ENCODE measurements around the gene AFP.

- TF ChIP-seq POLR2AphosphoS5 (IDR thresholded peaks at IDR 0.05; ENCODE audit: low read length) (no peak), USF1 (IDR thresholded peaks at IDR 0.05; ENCODE audit: borderline replicate concordance, extremely low read length, insufficient read depth, low read depth, low read length) (no peak), NRF1 (conservative IDR thresholded peaks at IDR 0.05; ENCODE audit: low read depth, low read length) (no peak), MXI1 (IDR thresholded peaks at IDR 0.05; ENCODE audit: low read depth, low read length) (no peak), HDGF (IDR thresholded peaks at IDR 0.05) (no peak), ETV6 (conservative IDR thresholded peaks at IDR 0.05 in 1 of 2, IDR thresholded peaks at IDR 0.05 in 1 of 2; ENCODE audit: borderline replicate concordance in 1 of 2, low read depth in 1 of 2) (no peak), CTCF (IDR thresholded peaks at IDR 0.05 in 2 of 3, conservative IDR thresholded peaks at IDR 0.05 in 1 of 3; ENCODE audit: control insufficient read depth in 2 of 3, extremely low read depth in 1 of 3, insufficient read depth in 1 of 3, low read depth in 3 of 3, low read length in 3 of 3) (no peak), JUND (IDR thresholded peaks at IDR 0.05; ENCODE audit: low read depth, low read length) (no peak), POLR2A (IDR thresholded peaks at IDR 0.05; ENCODE audit: low read depth, low read length) (no peak), BACH1 (IDR thresholded peaks at IDR 0.05; ENCODE audit: borderline replicate concordance) (no peak), ZNF274 (IDR thresholded peaks at IDR 0.05; ENCODE audit: insufficient read depth, insufficient read length) (no peak), EZH2 (IDR thresholded peaks at IDR 0.05; ENCODE audit: borderline replicate concordance, control insufficient read depth, low read depth, low read length) (no peak)
Observed at GRCh38 chr4:73477176-73477575, 41.2 kb downstream of the AFP start.
